ENCODE results near the gene NDUFAF7. TPM values are rescaled to one million over a fixed set of nuclear protein-coding genes. Genes with fewer than 3 reads are reported as not detected.

NDUFAF7 gene
- total and polyA plus RNA-seq, 2 of the 13 experiments (the other 11 are each of a cell fraction or from before 2014, with no cell fraction given), result 27.0 to 40.8 TPM

DNA sequence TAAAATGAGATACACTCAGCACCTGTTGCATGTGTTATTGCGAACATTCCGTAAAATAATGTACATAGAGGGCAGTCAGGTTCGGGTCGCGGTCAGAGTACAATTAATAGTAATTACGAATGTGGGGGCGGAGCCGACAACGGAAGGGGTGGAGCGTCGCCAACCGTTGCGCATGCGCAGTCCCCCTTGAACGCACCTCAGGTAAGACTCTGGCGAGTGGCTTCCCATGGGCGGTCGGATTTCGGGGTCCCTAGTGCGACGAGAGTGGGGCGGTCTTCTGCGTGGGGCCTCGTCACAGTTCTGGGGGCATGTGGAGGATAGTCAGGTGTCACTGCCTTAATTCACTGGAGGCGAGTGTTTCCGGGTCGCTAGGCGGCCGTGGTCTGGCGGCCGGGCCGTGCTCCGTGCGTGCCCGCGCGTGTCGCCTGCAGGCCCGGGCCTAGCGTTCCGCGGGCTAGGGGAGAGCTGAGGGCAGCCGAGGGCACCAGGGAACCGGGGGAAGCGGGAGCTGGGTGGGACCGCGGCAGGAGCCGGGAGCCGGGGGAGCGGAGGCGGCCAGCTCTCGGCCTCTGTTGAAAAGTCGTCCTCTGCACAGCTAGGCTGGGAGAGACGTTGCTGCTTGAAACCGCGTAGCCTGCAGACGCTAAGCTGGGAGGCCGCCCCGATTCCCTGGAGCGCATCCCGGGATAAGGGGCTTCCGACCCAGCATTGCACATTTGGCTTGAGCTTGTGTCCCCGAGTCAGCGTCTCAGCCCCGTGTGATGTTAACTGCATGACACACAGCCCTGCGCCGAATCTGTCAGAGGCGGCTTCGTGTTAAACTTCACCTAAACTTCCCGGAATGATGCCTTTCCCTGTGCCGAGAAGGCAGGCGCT, 34.9 kb upstream of the NDUFAF7 start, which contains the start of gene CEBPZOS (continued):
- TF ChIP-seq ZFP36L1 (CRISPR knock-in tag; IDR thresholded peaks at IDR 0.05) (peak; percentile 90), MBNL3 (CRISPR knock-in tag; conservative IDR thresholded peaks at IDR 0.05) (no peak), NBN (conservative IDR thresholded peaks at IDR 0.05) (no peak), MAF1 (CRISPR knock-in tag; IDR thresholded peaks at IDR 0.05; ENCODE audit: borderline replicate concordance) (0 out of 2 replicates have a peak, but pooled peaks have one; percentile 33), CBX2 (IDR thresholded peaks at IDR 0.05; ENCODE audit: low read depth, low read length) (no peak), CBX2 (CRISPR knock-in tag; IDR thresholded peaks at IDR 0.05; ENCODE audit: low read depth) (no peak), FOSL2 (CRISPR knock-in tag; IDR thresholded peaks at IDR 0.05) (peak; percentile 46), ZNF335 (CRISPR knock-in tag; IDR thresholded peaks at IDR 0.05) (no peak), RXRB (CRISPR knock-in tag; IDR thresholded peaks at IDR 0.05; ENCODE audit: borderline replicate concordance) (peak; percentile 8; the same call in 1 of the 2 replicates), TAF15 (IDR thresholded peaks at IDR 0.05; ENCODE audit: low read depth, low read length, poor library complexity, severe bottlenecking) (no peak), GATAD2A (CRISPR knock-in tag; IDR thresholded peaks at IDR 0.05) (peak; percentile 11; the same call in 1 of the 2 replicates), ZNF10 (CRISPR knock-in tag; IDR thresholded peaks at IDR 0.05; ENCODE audit: borderline replicate concordance, low read depth) (no peak), ZNF761 (CRISPR knock-in tag; conservative IDR thresholded peaks at IDR 0.05) (peak; percentile 88; the same call in 1 of the 2 replicates), PHF8 (CRISPR knock-in tag; IDR thresholded peaks at IDR 0.05) (peak; percentile 99), HCFC1 (IDR thresholded peaks at IDR 0.05; ENCODE audit: low read depth, low read length) (no peak), RAD51 (IDR thresholded peaks at IDR 0.05; ENCODE audit: borderline replicate concordance) (no peak), MTA3 (CRISPR knock-in tag; IDR thresholded peaks at IDR 0.05) (no peak), HOXA3 (CRISPR knock-in tag; IDR thresholded peaks at IDR 0.05) (peak; percentile 55), ZNF709 (CRISPR knock-in tag; IDR thresholded peaks at IDR 0.05) (peak; percentile 97), SOX5 (CRISPR knock-in tag; IDR thresholded peaks at IDR 0.05; ENCODE audit: borderline replicate concordance) (0 out of 2 replicates have a peak, but pooled peaks have one; percentile 30), RNF2 (conservative IDR thresholded peaks at IDR 0.05; ENCODE audit: low read depth) (peak; percentile 93)
- TF ChIP-seq, protein P1, sequence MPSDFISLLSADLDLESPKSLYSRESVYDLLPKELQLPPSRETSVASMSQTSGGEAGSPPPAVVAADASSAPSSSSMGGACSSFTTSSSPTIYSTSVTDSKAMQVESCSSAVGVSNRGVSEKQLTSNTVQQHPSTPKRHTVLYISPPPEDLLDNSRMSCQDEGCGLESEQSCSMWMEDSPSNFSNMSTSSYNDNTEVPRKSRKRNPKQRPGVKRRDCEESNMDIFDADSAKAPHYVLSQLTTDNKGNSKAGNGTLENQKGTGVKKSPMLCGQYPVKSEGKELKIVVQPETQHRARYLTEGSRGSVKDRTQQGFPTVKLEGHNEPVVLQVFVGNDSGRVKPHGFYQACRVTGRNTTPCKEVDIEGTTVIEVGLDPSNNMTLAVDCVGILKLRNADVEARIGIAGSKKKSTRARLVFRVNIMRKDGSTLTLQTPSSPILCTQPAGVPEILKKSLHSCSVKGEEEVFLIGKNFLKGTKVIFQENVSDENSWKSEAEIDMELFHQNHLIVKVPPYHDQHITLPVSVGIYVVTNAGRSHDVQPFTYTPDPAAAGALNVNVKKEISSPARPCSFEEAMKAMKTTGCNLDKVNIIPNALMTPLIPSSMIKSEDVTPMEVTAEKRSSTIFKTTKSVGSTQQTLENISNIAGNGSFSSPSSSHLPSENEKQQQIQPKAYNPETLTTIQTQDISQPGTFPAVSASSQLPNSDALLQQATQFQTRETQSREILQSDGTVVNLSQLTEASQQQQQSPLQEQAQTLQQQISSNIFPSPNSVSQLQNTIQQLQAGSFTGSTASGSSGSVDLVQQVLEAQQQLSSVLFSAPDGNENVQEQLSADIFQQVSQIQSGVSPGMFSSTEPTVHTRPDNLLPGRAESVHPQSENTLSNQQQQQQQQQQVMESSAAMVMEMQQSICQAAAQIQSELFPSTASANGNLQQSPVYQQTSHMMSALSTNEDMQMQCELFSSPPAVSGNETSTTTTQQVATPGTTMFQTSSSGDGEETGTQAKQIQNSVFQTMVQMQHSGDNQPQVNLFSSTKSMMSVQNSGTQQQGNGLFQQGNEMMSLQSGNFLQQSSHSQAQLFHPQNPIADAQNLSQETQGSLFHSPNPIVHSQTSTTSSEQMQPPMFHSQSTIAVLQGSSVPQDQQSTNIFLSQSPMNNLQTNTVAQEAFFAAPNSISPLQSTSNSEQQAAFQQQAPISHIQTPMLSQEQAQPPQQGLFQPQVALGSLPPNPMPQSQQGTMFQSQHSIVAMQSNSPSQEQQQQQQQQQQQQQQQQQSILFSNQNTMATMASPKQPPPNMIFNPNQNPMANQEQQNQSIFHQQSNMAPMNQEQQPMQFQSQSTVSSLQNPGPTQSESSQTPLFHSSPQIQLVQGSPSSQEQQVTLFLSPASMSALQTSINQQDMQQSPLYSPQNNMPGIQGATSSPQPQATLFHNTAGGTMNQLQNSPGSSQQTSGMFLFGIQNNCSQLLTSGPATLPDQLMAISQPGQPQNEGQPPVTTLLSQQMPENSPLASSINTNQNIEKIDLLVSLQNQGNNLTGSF (CRISPR knock-in tag; IDR thresholded peaks at IDR 0.05), result peak; percentile 60; the same call in 1 of the 2 replicates
- TF ChIP-seq, protein P2, sequence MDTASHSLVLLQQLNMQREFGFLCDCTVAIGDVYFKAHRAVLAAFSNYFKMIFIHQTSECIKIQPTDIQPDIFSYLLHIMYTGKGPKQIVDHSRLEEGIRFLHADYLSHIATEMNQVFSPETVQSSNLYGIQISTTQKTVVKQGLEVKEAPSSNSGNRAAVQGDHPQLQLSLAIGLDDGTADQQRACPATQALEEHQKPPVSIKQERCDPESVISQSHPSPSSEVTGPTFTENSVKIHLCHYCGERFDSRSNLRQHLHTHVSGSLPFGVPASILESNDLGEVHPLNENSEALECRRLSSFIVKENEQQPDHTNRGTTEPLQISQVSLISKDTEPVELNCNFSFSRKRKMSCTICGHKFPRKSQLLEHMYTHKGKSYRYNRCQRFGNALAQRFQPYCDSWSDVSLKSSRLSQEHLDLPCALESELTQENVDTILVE (CRISPR knock-in tag; IDR thresholded peaks at IDR 0.05), result peak; percentile 68
